Measurements from ENCODE around the gene NECAB3. TPM values are rescaled to one million over a fixed set of nuclear protein-coding genes. Genes with fewer than 3 reads are reported as not detected.
A peak's percentile ranks its signal among the peaks of the same experiment; 100 is the strongest.

NECAB3 gene
- polyA plus RNA-seq, 1 of the 3 experiments (the other 2 are of a cell fraction): 20.1 TPM

GRCh38 chr20:33687993-33688937 lies 14.0 kb upstream of the NECAB3 start (continued):
- TF ChIP-seq REST (IDR thresholded peaks at IDR 0.05; ENCODE audit: low read depth, low read length) (no peak), POLR2AphosphoS5 (IDR thresholded peaks at IDR 0.05; ENCODE audit: low read depth, low read length) (no peak), SIN3A (IDR thresholded peaks at IDR 0.05; ENCODE audit: borderline replicate concordance, low read depth, low read length) (no peak), FOSL2 (IDR thresholded peaks at IDR 0.05; ENCODE audit: borderline replicate concordance, low read depth) (no peak), RAD21 (IDR thresholded peaks at IDR 0.05; ENCODE audit: low read length) (no peak), FOXJ3 (CRISPR knock-in tag; IDR thresholded peaks at IDR 0.05) (no peak)

GRCh38 chr20:33687370-33687915 lies 13.2 kb upstream of the NECAB3 start:
- Histone ChIP-seq H3K4me2 (peak overlapping the region; percentile 62; the same call in 1 of the 2 replicates), H4K20me1 (ENCODE audit: insufficient read depth) (no peaks in the 10 kb centered on the region; the same call in 1 of the 2 replicates), H3F3A (replicated peaks; ENCODE audit: insufficient read depth) (no peaks in the 10 kb centered on the region), H3K79me2 (ENCODE audit: insufficient read depth) (peaks cover 30% of the 10 kb centered on the region), H3K4me3 (ENCODE audit: low read depth in 2 of 2, low read length in 1 of 2) (no peak overlapping the region), H3K9me2 (no peaks in the 10 kb centered on the region), H2AFZ (ENCODE audit: low read depth) (peak overlapping the region; percentile 92; the same call in 1 of the 2 replicates), H3K27me3 (ENCODE audit: insufficient read depth) (no peaks in the 10 kb centered on the region), H3K9me3 (no peaks in the 10 kb centered on the region), H3K4me1 (ENCODE audit: control insufficient read depth in 1 of 2, insufficient read depth in 2 of 2, low read depth in 1 of 2, low read length in 1 of 2) (peaks cover 7 to 19% of the 10 kb centered on the region in 2 experiments; a peak in 2 of 4 replicates), H3K27ac (ENCODE audit: low read depth in 2 of 2, low read length in 1 of 2) (no peak overlapping the region), H3K9ac (no peak overlapping the region), H3K36me3 (replicated peaks in 1 of 2; ENCODE audit: control insufficient read depth in 1 of 2, insufficient read depth in 2 of 2, low read length in 1 of 2) (no peaks in the 10 kb centered on the region)
- 91% methylated on average over 8 of the region's 8 CpGs for WGBS (ENCODE audit: low lambda C conversion rate)
- no peak for DNase-seq
- ChIA-PET CTCF (interaction anchor here (0.7 to 4.5 kb wide), 4 partner anchors 9 to 381 kb away, joined by 3 to 15 read pairs (median 5); no protein-coding TSS in a partner anchor), POLR2A (interaction anchor here (0.6 kb wide), 1 partner anchor 9 kb away, joined by 3 read pairs; no protein-coding TSS in a partner anchor)
- TF ChIP-seq RXRA (IDR thresholded peaks at IDR 0.05; ENCODE audit: borderline replicate concordance, low read depth) (no peak), EZH2phosphoT487 (IDR thresholded peaks at IDR 0.05; ENCODE audit: borderline replicate concordance, low read depth) (no peak), USF1 (IDR thresholded peaks at IDR 0.05; ENCODE audit: borderline replicate concordance, low read depth) (no peak), FOXJ3 (CRISPR knock-in tag; IDR thresholded peaks at IDR 0.05) (no peak), SIN3A (IDR thresholded peaks at IDR 0.05; ENCODE audit: borderline replicate concordance, low read depth, low read length) (no peak), FOSL2 (IDR thresholded peaks at IDR 0.05; ENCODE audit: borderline replicate concordance, low read depth) (no peak), ELF1 (IDR thresholded peaks at IDR 0.05) (no peak), TAF1 (IDR thresholded peaks at IDR 0.05; ENCODE audit: borderline replicate concordance, low read depth, low read length) (no peak), TCF12 (IDR thresholded peaks at IDR 0.05) (no peak), CHD2 (IDR thresholded peaks at IDR 0.05; ENCODE audit: low read length, partially characterized antibody) (no peak), RCOR1 (IDR thresholded peaks at IDR 0.05; ENCODE audit: low read length) (no peak), NFIC (IDR thresholded peaks at IDR 0.05; ENCODE audit: borderline replicate concordance) (no peak), EP300 (IDR thresholded peaks at IDR 0.05; ENCODE audit: borderline replicate concordance in 1 of 2, low read depth in 1 of 2, low read length in 1 of 2) (no peak), GATA2 (CRISPR knock-in tag; IDR thresholded peaks at IDR 0.05) (no peak), MAX (IDR thresholded peaks at IDR 0.05; ENCODE audit: low read depth) (no peak)
